Sigmoid colon (tissue), 7 donors: ENCODE measurements around the gene LRRN4. TPM values are rescaled to one million over a fixed set of nuclear protein-coding genes. Genes with fewer than 3 reads are reported as not detected.
"Not testable (repeated sequence)": the region's sequence is repeated elsewhere in the genome, so short reads cannot be mapped to it uniquely, and the experiment has no call there.

Experiments
- DNase-seq: peaks from one replicate; pipeline ENCODE4 v3.0.0-alpha.2; 2019
- H3K27ac ChIP-seq, 4 donors: fragments of 200-600 bp; sonication (generic); one replicate each; pipeline ENCODE4 v1.5.1; 2016 to 2019; ENCODE audit warnings: mild to moderate bottlenecking in 1 of 4
- H3K27me3 ChIP-seq, 3 donors: fragments of 200-600 bp; sonication (generic); one replicate each; pipeline ENCODE4 v1.5.1; 2019; ENCODE audit warnings: mild to moderate bottlenecking in 1 of 3
- H3K36me3 ChIP-seq, 4 donors: fragments of 200-600 bp; sonication (generic); one replicate each; pipeline ENCODE4 v1.5.1; 2016 to 2019
- H3K4me1 ChIP-seq, 4 donors: fragments of 200-600 bp; sonication (generic); one replicate each; pipeline ENCODE4 v1.5.1; 2017 to 2019
- H3K4me3 ChIP-seq, 4 donors: fragments of 200-600 bp; sonication (generic); one replicate each; pipeline ENCODE4 v1.5.1; 2017 to 2019; ENCODE audit warnings: mild to moderate bottlenecking in 2 of 4, moderate library complexity in 1 of 4
- H3K9me3 ChIP-seq, 4 donors: fragments of 200-600 bp in 3 of 4; sonication (generic) in 3 of 4; one replicate each; pipeline versions ENCODE4 v1.5.1 to v1.6.1; 2013 to 2019
- CTCF ChIP-seq, 4 experiments: fragments of 450-650 bp in 3 of 4; fragments of 200-600 bp in 1 of 4; IDR thresholded peaks; one replicate each; pipeline ENCODE4 v1.5.1; 2016 to 2019; ENCODE audit warnings: antibody characterized with exemption in 4 of 4, mild to moderate bottlenecking in 3 of 4, moderate library complexity in 2 of 4
- EP300 ChIP-seq, 4 donors: sonication (generic); formaldehyde crosslinking; IDR thresholded peaks; one replicate each; pipeline ENCODE4 v1.6.1; 2017; ENCODE audit warnings: antibody characterized with exemption in 4 of 4
- POLR2A ChIP-seq, 2 donors: fragments of 450-650 bp; IDR thresholded peaks; one replicate each; pipeline ENCODE4 v1.6.1; 2016; ENCODE audit warnings: antibody characterized with exemption in 2 of 2, mild to moderate bottlenecking in 2 of 2, moderate library complexity in 2 of 2
- POLR2AphosphoS5 ChIP-seq, 4 donors: sonication (generic); formaldehyde crosslinking; IDR thresholded peaks; one replicate each; pipeline ENCODE4 v1.6.1; 2017; ENCODE audit warnings: antibody characterized with exemption in 4 of 4
- WGBS, 2 donors: extraction: QIAGEN DNeasy Blood & Tissue Kit; methylation state at CpG; one replicate each; pipeline ENCODE4 v1.1.7; 2013; 5-methylcytosine and 5-hydroxymethylcytosine counted together
- intact Hi-C: fragments of 100-400 bp; cut with DNase I; formaldehyde crosslinking; loops from one replicate; pipeline ENCODE4 v1.15.1; 2023
- polyA plus RNA-seq, 3 donors: library from polyadenylated mRNA; stranded (reverse); fragments of 200-250 nt; gene quantifications; one replicate each; pipeline ENCODE4 v1.2.3, GENCODE V29; 2013
- total RNA-seq, 4 donors: library from RNA; depleted of rRNA; stranded (reverse); fragments of >200 nt; gene quantifications; one replicate each; pipeline ENCODE4 v1.1.0, GENCODE V29; 2016
- donor health status: healthy with polysubstance abuse.
- donor health status: Bipolar disorder and iron deficiency.
- donor health status: healthy.

Gene LRRN4
- total and polyA plus RNA-seq, 7 donors = 0.04 to 0.16 TPM; not detected in 5

GRCh38 chr20:6057691-6058090, 3.8 kb upstream of the LRRN4 start:
- WGBS, 2 donors = 68 to 86% methylated on average over 2 of the region's 2 CpGs
- no peaks in the 10 kb centered on the region for H3K9me3 ChIP-seq
- H3K4me3 ChIP-seq = no peak overlapping the region
- H3K36me3 ChIP-seq = no peaks in the 10 kb centered on the region
- H3K4me1 ChIP-seq = peaks cover 0 to 1% (median 0%) of the 10 kb centered on the region in 4 donors
- TF ChIP-seq POLR2A (IDR thresholded peaks at IDR 0.05) = no peak
- no peak for TF ChIP-seq EP300 (IDR thresholded peaks at IDR 0.05)
- TF ChIP-seq POLR2AphosphoS5 (IDR thresholded peaks at IDR 0.05) = no peak
- no peak for TF ChIP-seq CTCF (IDR thresholded peaks at IDR 0.05)
- intact Hi-C loops = no loop called here
- no peak for DNase-seq
- H3K27ac ChIP-seq = no peak overlapping the region
- H3K27me3 ChIP-seq = peaks cover 0 to 39% (median 4%) of the 10 kb centered on the region in 3 donors

- H3K36me3 ChIP-seq = no peaks in the 10 kb centered on the region
- H3K4me3 ChIP-seq = no peak overlapping the region
- no peak for DNase-seq
- 97 to 99% methylated on average over 2 of the region's 2 CpGs for WGBS, 2 donors
- peaks cover 0 to 7% (median 5%) of the 10 kb centered on the region in 4 donors for H3K4me1 ChIP-seq
- H3K9me3 ChIP-seq = no peaks in the 10 kb centered on the region
- intact Hi-C loops = no loop called here
- H3K27ac ChIP-seq = no peak overlapping the region
- TF ChIP-seq EP300 (IDR thresholded peaks at IDR 0.05) = no peak
- no peak for TF ChIP-seq POLR2A (IDR thresholded peaks at IDR 0.05)
- TF ChIP-seq CTCF (IDR thresholded peaks at IDR 0.05) = no peak
- no peak for TF ChIP-seq POLR2AphosphoS5 (IDR thresholded peaks at IDR 0.05)
- H3K27me3 ChIP-seq = peaks cover 3 to 45% (median 10%) of the 10 kb centered on the region in 3 donors
Measured at GRCh38 chr20:6057139-6057538, 3.3 kb upstream of the LRRN4 start.

GRCh38 chr20:6055981-6056569, 2.2 kb upstream of the LRRN4 start:
- DNase-seq = no peak
- peaks cover 3 to 55% (median 15%) of the 10 kb centered on the region in 3 donors for H3K27me3 ChIP-seq
- H3K9me3 ChIP-seq = no peaks in the 10 kb centered on the region
- H3K4me1 ChIP-seq = peaks cover 0 to 14% (median 9%) of the 10 kb centered on the region in 4 donors
- H3K4me3 ChIP-seq = no peak overlapping the region
- 92 to 93% methylated on average over 9 of the region's 9 CpGs for WGBS, 2 donors
- TF ChIP-seq POLR2AphosphoS5 (IDR thresholded peaks at IDR 0.05) (no peak), POLR2A (IDR thresholded peaks at IDR 0.05) (no peak), CTCF (IDR thresholded peaks at IDR 0.05) (no peak), EP300 (IDR thresholded peaks at IDR 0.05) (no peak)
- H3K36me3 ChIP-seq = no peaks in the 10 kb centered on the region
- intact Hi-C loops = no loop called here
- no peak overlapping the region for H3K27ac ChIP-seq

- peaks cover 0 to 14% (median 9%) of the 10 kb centered on the region in 4 donors for H3K4me1 ChIP-seq
- H3K27ac ChIP-seq = no peak overlapping the region
- intact Hi-C loops = no loop called here
- 78 to 84% methylated on average over 10 of the region's 10 CpGs for WGBS, 2 donors
- TF ChIP-seq CTCF (IDR thresholded peaks at IDR 0.05) (no peak), POLR2AphosphoS5 (IDR thresholded peaks at IDR 0.05) (no peak), EP300 (IDR thresholded peaks at IDR 0.05) (no peak), POLR2A (IDR thresholded peaks at IDR 0.05) (no peak)
- no peak overlapping the region for H3K4me3 ChIP-seq
- H3K27me3 ChIP-seq = peaks cover 3 to 60% (median 15%) of the 10 kb centered on the region in 3 donors
- H3K9me3 ChIP-seq = no peaks in the 10 kb centered on the region
- DNase-seq = no peak
- no peaks in the 10 kb centered on the region for H3K36me3 ChIP-seq
Measured at GRCh38 chr20:6055161-6055783, 1.4 kb upstream of the LRRN4 start.

DNA sequence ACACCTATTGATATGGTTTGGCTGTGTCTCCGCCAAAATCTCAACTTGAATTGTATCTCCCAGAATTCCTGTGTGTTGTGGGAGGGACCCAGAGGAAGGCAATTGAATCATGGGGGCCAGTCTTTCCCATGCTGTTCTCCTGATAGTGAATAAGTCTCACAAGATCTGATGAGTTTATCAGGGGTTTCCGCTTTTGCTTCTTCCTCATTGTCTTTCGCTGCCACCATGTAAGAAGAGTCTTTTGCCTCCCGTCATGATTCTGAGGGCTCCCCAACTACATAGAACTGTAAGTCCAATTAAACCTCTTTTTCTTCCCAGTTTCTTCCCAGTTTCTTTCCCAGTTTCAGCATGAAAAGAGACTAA, 810 bp upstream of the LRRN4 start:
- H3K27ac ChIP-seq, H3K4me3 ChIP-seq, intact Hi-C loops, H3K36me3 ChIP-seq, H3K9me3 ChIP-seq, DNase-seq: not testable (repeated sequence)
- 88 to 91% methylated on average over 4 of the region's 4 CpGs for WGBS, 2 donors
- Histone ChIP-seq H3K4me1 (peaks cover 0 to 14% (median 9%) of the 10 kb centered on the region in 4 donors), H3K27me3 (peaks cover 3 to 60% (median 15%) of the 10 kb centered on the region in 3 donors)
